Measurements from ENCODE around the gene CD160.

The CD160 gene

GRCh38 chr1:145729196-145729595, 9.9 kb downstream of the CD160 start:
- Histone ChIP-seq H3K4me1 (ENCODE audit: control insufficient read depth, insufficient read depth, low read length, poor library complexity, severe bottlenecking) (no peaks in the 10 kb centered on the region), H3K36me3 (ENCODE audit: control insufficient read depth, insufficient read depth, low read length) (no peaks in the 10 kb centered on the region), H3K4me3 (ENCODE audit: insufficient read depth, low read depth, low read length, poor library complexity, severe bottlenecking) (no peak overlapping the region), H3K9me3 (ENCODE audit: control insufficient read depth, low read length) (no peaks in the 10 kb centered on the region), H3K27ac (ENCODE audit: insufficient read depth, low read length, poor library complexity, severe bottlenecking) (no peak overlapping the region), H3K27me3 (replicated peaks; ENCODE audit: control insufficient read depth, insufficient read depth, low read length, poor library complexity, severe bottlenecking) (no peaks in the 10 kb centered on the region)
- DNase-seq, result no peak

- no peaks in the 10 kb centered on the region for H3K36me3 ChIP-seq (ENCODE audit: control insufficient read depth, insufficient read depth, low read length)
- no peaks in the 10 kb centered on the region for H3K4me1 ChIP-seq (ENCODE audit: control insufficient read depth, insufficient read depth, low read length, poor library complexity, severe bottlenecking)
- H3K9me3 ChIP-seq (ENCODE audit: control insufficient read depth, low read length), result no peaks in the 10 kb centered on the region
- H3K27me3 ChIP-seq (replicated peaks; ENCODE audit: control insufficient read depth, insufficient read depth, low read length, poor library complexity, severe bottlenecking), result no peaks in the 10 kb centered on the region
- DNase-seq, result no peak
- H3K4me3 ChIP-seq (ENCODE audit: insufficient read depth, low read depth, low read length, poor library complexity, severe bottlenecking), result no peak overlapping the region
- no peak overlapping the region for H3K27ac ChIP-seq (ENCODE audit: insufficient read depth, low read length, poor library complexity, severe bottlenecking)
Observed at GRCh38 chr1:145729666-145730436, 10.6 kb downstream of the CD160 start.

DNA sequence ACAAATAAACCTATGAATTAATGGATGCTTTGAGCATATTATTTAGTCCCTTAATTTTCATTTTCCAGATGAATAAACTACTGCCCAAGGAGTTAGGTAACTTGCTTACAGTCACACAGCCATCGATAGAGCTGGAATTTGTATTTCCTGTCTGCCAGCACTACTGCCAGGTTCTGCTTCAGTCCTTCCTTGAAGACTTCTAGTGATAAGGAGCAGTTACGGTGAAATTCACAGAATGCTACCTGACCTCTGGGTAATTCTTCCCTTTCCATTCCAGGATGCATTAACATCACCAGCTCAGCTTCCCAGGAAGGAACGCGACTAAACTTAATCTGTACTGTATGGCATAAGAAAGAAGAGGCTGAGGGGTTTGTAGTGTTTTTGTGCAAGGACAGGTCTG, 11.2 kb downstream of the CD160 start:
- H3K9me3 ChIP-seq (ENCODE audit: control insufficient read depth, low read length), result no peaks in the 10 kb centered on the region
- DNase-seq, result no peak
- no peaks in the 10 kb centered on the region for H3K36me3 ChIP-seq (ENCODE audit: control insufficient read depth, insufficient read depth, low read length)
- no peak overlapping the region for H3K4me3 ChIP-seq (ENCODE audit: insufficient read depth, low read depth, low read length, poor library complexity, severe bottlenecking)
- H3K27me3 ChIP-seq (replicated peaks; ENCODE audit: control insufficient read depth, insufficient read depth, low read length, poor library complexity, severe bottlenecking), result no peaks in the 10 kb centered on the region
- H3K27ac ChIP-seq (ENCODE audit: insufficient read depth, low read length, poor library complexity, severe bottlenecking), result no peak overlapping the region
- no peaks in the 10 kb centered on the region for H3K4me1 ChIP-seq (ENCODE audit: control insufficient read depth, insufficient read depth, low read length, poor library complexity, severe bottlenecking)

GRCh38 chr1:145730900-145731299, 11.6 kb downstream of the CD160 start:
- no peak overlapping the region for H3K27ac ChIP-seq (ENCODE audit: insufficient read depth, low read length, poor library complexity, severe bottlenecking)
- no peak for DNase-seq
- H3K9me3 ChIP-seq (ENCODE audit: control insufficient read depth, low read length), result no peaks in the 10 kb centered on the region
- H3K4me3 ChIP-seq (ENCODE audit: insufficient read depth, low read depth, low read length, poor library complexity, severe bottlenecking), result no peak overlapping the region
- no peaks in the 10 kb centered on the region for H3K36me3 ChIP-seq (ENCODE audit: control insufficient read depth, insufficient read depth, low read length)
- H3K27me3 ChIP-seq (replicated peaks; ENCODE audit: control insufficient read depth, insufficient read depth, low read length, poor library complexity, severe bottlenecking), result no peaks in the 10 kb centered on the region
- no peaks in the 10 kb centered on the region for H3K4me1 ChIP-seq (ENCODE audit: control insufficient read depth, insufficient read depth, low read length, poor library complexity, severe bottlenecking)

DNA sequence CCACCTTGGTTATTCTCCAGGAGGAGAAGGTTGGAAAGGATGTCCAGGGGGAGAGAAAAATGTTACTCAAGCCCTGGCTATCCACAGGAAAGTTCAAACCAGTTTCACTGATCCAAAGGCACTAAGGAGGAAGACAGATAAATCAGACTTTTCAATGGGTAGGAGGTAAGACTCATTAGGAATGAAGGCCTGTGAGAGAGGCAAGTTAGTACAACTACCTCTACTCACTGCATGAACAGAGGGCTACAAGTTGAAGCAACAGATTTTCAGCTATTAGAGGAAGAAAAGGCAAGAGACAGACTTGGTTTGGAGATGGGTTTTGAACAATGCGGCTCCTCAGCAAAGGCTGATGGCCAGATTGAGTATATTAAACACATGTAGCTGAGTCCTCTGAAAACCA, 16.9 kb downstream of the CD160 start:
- no peak for DNase-seq
- Histone ChIP-seq H3K4me3 (ENCODE audit: insufficient read depth, low read depth, low read length, poor library complexity, severe bottlenecking) (no peak overlapping the region), H3K27ac (ENCODE audit: insufficient read depth, low read length, poor library complexity, severe bottlenecking) (no peak overlapping the region), H3K27me3 (replicated peaks; ENCODE audit: control insufficient read depth, insufficient read depth, low read length, poor library complexity, severe bottlenecking) (no peaks in the 10 kb centered on the region), H3K9me3 (ENCODE audit: control insufficient read depth, low read length) (no peaks in the 10 kb centered on the region), H3K4me1 (ENCODE audit: control insufficient read depth, insufficient read depth, low read length, poor library complexity, severe bottlenecking) (no peaks in the 10 kb centered on the region), H3K36me3 (ENCODE audit: control insufficient read depth, insufficient read depth, low read length) (no peaks in the 10 kb centered on the region)

DNA sequence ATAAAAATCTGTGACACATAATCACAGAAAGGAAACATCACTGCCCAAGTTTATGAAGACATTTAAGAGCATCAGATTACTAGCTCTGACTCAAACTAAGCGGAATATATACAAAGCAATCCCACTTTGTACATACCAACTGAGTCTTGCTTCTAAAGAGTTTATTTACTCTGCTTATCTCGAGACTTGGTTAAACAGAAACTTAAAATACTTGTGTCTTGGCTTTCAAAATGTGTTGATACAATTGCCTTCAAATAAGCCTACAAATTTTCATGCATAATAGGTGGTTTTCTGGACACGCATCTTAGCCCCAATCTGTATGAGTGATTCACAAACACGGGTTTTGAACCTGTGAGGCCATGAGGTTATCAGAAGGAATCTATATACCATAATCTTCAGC, 21.0 kb downstream of the CD160 start:
- no peaks in the 10 kb centered on the region for H3K27me3 ChIP-seq (replicated peaks; ENCODE audit: control insufficient read depth, insufficient read depth, low read length, poor library complexity, severe bottlenecking)
- DNase-seq, result no peak
- no peaks in the 10 kb centered on the region for H3K4me1 ChIP-seq (ENCODE audit: control insufficient read depth, insufficient read depth, low read length, poor library complexity, severe bottlenecking)
- H3K4me3 ChIP-seq (ENCODE audit: insufficient read depth, low read depth, low read length, poor library complexity, severe bottlenecking), result no peak overlapping the region
- H3K36me3 ChIP-seq (ENCODE audit: control insufficient read depth, insufficient read depth, low read length), result peaks cover 5% of the 10 kb centered on the region
- no peak overlapping the region for H3K27ac ChIP-seq (ENCODE audit: insufficient read depth, low read length, poor library complexity, severe bottlenecking)
- H3K9me3 ChIP-seq (ENCODE audit: control insufficient read depth, low read length), result no peaks in the 10 kb centered on the region

DNA sequence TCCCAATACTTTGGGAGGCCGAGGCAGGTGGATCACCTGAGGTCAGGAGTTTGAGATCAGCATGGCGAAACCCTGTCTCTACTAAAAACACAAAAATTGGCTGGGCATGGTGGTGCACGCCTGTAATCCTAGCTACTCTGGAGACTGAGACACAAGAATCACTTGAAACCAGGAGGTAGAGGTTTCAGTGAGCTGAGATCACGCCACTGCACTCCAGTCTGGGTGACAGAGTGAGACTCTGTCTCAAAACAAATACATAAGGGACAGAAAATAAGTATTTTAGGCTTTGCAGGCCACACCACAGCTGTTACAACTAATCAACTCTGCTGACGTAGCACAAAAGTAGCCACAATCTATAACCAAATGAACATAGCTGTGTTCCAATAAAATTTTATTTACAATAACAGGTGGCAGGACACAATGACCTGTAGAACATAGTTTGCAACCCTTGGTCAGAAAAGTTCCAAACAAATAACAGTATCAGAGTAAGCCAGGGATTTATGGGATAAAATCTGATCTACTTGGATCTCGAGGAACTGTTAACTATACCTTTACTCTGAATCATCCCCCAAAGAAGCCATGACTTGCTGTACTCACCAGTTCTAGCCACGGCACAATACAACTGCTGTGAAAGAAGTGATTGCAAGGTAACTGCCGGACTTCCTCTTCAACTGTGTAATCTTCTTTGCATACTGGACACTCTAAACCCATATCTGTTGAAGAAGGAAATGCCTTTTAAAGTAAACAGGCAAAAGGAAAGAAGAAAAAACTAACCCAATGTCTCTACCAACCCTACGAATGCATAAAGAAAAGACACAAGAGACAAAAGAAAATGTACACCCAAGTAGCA, 28.3 kb downstream of the CD160 start:
- no peak overlapping the region for H3K27ac ChIP-seq (ENCODE audit: insufficient read depth, low read length, poor library complexity, severe bottlenecking)
- DNase-seq, result no peak
- H3K4me3 ChIP-seq (ENCODE audit: insufficient read depth, low read depth, low read length, poor library complexity, severe bottlenecking), result no peak overlapping the region
- H3K9me3 ChIP-seq (ENCODE audit: control insufficient read depth, low read length), result no peaks in the 10 kb centered on the region
- no peaks in the 10 kb centered on the region for H3K27me3 ChIP-seq (replicated peaks; ENCODE audit: control insufficient read depth, insufficient read depth, low read length, poor library complexity, severe bottlenecking)
- peaks cover 59% of the 10 kb centered on the region for H3K36me3 ChIP-seq (ENCODE audit: control insufficient read depth, insufficient read depth, low read length)
- no peaks in the 10 kb centered on the region for H3K4me1 ChIP-seq (ENCODE audit: control insufficient read depth, insufficient read depth, low read length, poor library complexity, severe bottlenecking)

- Histone ChIP-seq H3K4me1 (ENCODE audit: control insufficient read depth, insufficient read depth, low read length, poor library complexity, severe bottlenecking) (no peaks in the 10 kb centered on the region), H3K4me3 (ENCODE audit: insufficient read depth, low read depth, low read length, poor library complexity, severe bottlenecking) (no peak overlapping the region), H3K27ac (ENCODE audit: insufficient read depth, low read length, poor library complexity, severe bottlenecking) (no peak overlapping the region), H3K36me3 (ENCODE audit: control insufficient read depth, insufficient read depth, low read length) (peaks cover 62% of the 10 kb centered on the region), H3K9me3 (ENCODE audit: control insufficient read depth, low read length) (no peaks in the 10 kb centered on the region), H3K27me3 (replicated peaks; ENCODE audit: control insufficient read depth, insufficient read depth, low read length, poor library complexity, severe bottlenecking) (no peaks in the 10 kb centered on the region)
- no peak for DNase-seq
Observed at GRCh38 chr1:145750426-145750825, 31.1 kb downstream of the CD160 start.

- no peak overlapping the region for H3K4me3 ChIP-seq (ENCODE audit: insufficient read depth, low read depth, low read length, poor library complexity, severe bottlenecking)
- no peaks in the 10 kb centered on the region for H3K4me1 ChIP-seq (ENCODE audit: control insufficient read depth, insufficient read depth, low read length, poor library complexity, severe bottlenecking)
- no peak overlapping the region for H3K27ac ChIP-seq (ENCODE audit: insufficient read depth, low read length, poor library complexity, severe bottlenecking)
- no peak for DNase-seq
- H3K36me3 ChIP-seq (ENCODE audit: control insufficient read depth, insufficient read depth, low read length), result peaks cover 59% of the 10 kb centered on the region
- no peaks in the 10 kb centered on the region for H3K9me3 ChIP-seq (ENCODE audit: control insufficient read depth, low read length)
- H3K27me3 ChIP-seq (replicated peaks; ENCODE audit: control insufficient read depth, insufficient read depth, low read length, poor library complexity, severe bottlenecking), result no peaks in the 10 kb centered on the region
Observed at GRCh38 chr1:145751491-145752037, 32.3 kb downstream of the CD160 start.

- peaks cover 27% of the 10 kb centered on the region for H3K36me3 ChIP-seq (ENCODE audit: control insufficient read depth, insufficient read depth, low read length)
- no peak overlapping the region for H3K4me3 ChIP-seq (ENCODE audit: insufficient read depth, low read depth, low read length, poor library complexity, severe bottlenecking)
- H3K27me3 ChIP-seq (replicated peaks; ENCODE audit: control insufficient read depth, insufficient read depth, low read length, poor library complexity, severe bottlenecking), result no peaks in the 10 kb centered on the region
- H3K9me3 ChIP-seq (ENCODE audit: control insufficient read depth, low read length), result no peaks in the 10 kb centered on the region
- H3K27ac ChIP-seq (ENCODE audit: insufficient read depth, low read length, poor library complexity, severe bottlenecking), result no peak overlapping the region
- DNase-seq, result no peak
- H3K4me1 ChIP-seq (ENCODE audit: control insufficient read depth, insufficient read depth, low read length, poor library complexity, severe bottlenecking), result no peaks in the 10 kb centered on the region
Observed at GRCh38 chr1:145757420-145757819, 38.1 kb downstream of the CD160 start.
